ENCODE measurements around the gene TTI1. TPM values are rescaled to one million over a fixed set of nuclear protein-coding genes. Genes with fewer than 3 reads are reported as not detected.

TTI1 gene
- polyA plus RNA-seq, 1 of the 3 experiments (the other 2 are of a cell fraction): 15.6 TPM

GRCh38 chr20:38021087-38021772 lies 12.0 kb downstream of the TTI1 start:
- Histone ChIP-seq H3K27me3 (ENCODE audit: insufficient read depth) (no peaks in the 10 kb centered on the region), H2AFZ (ENCODE audit: low read depth) (no peak overlapping the region), H3K4me3 (ENCODE audit: low read depth in 2 of 2, low read length in 1 of 2) (no peak overlapping the region), H3K27ac (ENCODE audit: low read depth in 2 of 2, low read length in 1 of 2) (no peak overlapping the region), H4K20me1 (ENCODE audit: insufficient read depth) (0 out of 2 replicates have a peak, but pooled peaks cover 17% of the 10 kb centered on the region), H3K36me3 (replicated peaks in 1 of 2; ENCODE audit: control insufficient read depth in 1 of 2, insufficient read depth in 2 of 2, low read length in 1 of 2) (peaks cover 30 to 41% of the 10 kb centered on the region in 2 experiments), H3K9ac (no peak overlapping the region), H3K79me2 (ENCODE audit: insufficient read depth) (peaks cover 72% of the 10 kb centered on the region), H3K9me2 (no peaks in the 10 kb centered on the region), H3F3A (replicated peaks; ENCODE audit: insufficient read depth) (no peaks in the 10 kb centered on the region), H3K4me1 (ENCODE audit: control insufficient read depth in 1 of 2, insufficient read depth in 2 of 2, low read depth in 1 of 2, low read length in 1 of 2) (no peaks in the 10 kb centered on the region; a peak in 2 of 4 replicates), H3K9me3 (peaks cover 15% of the 10 kb centered on the region), H3K4me2 (no peak overlapping the region)
- ChIA-PET CTCF (interaction anchor here (0.8 to 1.6 kb wide), 4 partner anchors 8 to 457 kb away, joined by 3 to 5 read pairs (median 4); no protein-coding TSS in a partner anchor), POLR2A (interaction anchor here (1.1 kb wide), 1 partner anchor 12 kb away, joined by 3 read pairs; the partner anchor contains the start of gene TTI1)
- no peak for DNase-seq
- no peak for TF ChIP-seq FOXM1 (IDR thresholded peaks at IDR 0.05; ENCODE audit: low read depth)
- TF ChIP-seq USF2 (IDR thresholded peaks at IDR 0.05; ENCODE audit: borderline replicate concordance, low read depth, low read length): no peak
- no peak for TF ChIP-seq PBX3 (IDR thresholded peaks at IDR 0.05)
- no peak for TF ChIP-seq TAF1 (IDR thresholded peaks at IDR 0.05; ENCODE audit: borderline replicate concordance, low read depth, low read length)
- no peak for TF ChIP-seq RCOR1 (IDR thresholded peaks at IDR 0.05; ENCODE audit: low read length)
- no peak for TF ChIP-seq MAX (IDR thresholded peaks at IDR 0.05; ENCODE audit: low read depth)
- no peak for TF ChIP-seq EZH2phosphoT487 (IDR thresholded peaks at IDR 0.05; ENCODE audit: borderline replicate concordance, low read depth)
- TF ChIP-seq GATA2 (CRISPR knock-in tag; IDR thresholded peaks at IDR 0.05): no peak
- WGBS (ENCODE audit: low lambda C conversion rate): 62% methylated on average over 2 of the region's 2 CpGs

GRCh38 chr20:38018385-38018784 lies 14.9 kb downstream of the TTI1 start:
- Histone ChIP-seq H3K79me2 (ENCODE audit: insufficient read depth) (peaks cover 53% of the 10 kb centered on the region), H3K36me3 (replicated peaks in 1 of 2; ENCODE audit: control insufficient read depth in 1 of 2, insufficient read depth in 2 of 2, low read length in 1 of 2) (peaks cover 50 to 54% of the 10 kb centered on the region in 2 experiments), H3K27me3 (ENCODE audit: insufficient read depth) (no peaks in the 10 kb centered on the region), H3K4me1 (ENCODE audit: control insufficient read depth in 1 of 2, insufficient read depth in 2 of 2, low read depth in 1 of 2, low read length in 1 of 2) (no peaks in the 10 kb centered on the region; a peak in 2 of 4 replicates), H3K4me3 (ENCODE audit: low read depth in 2 of 2, low read length in 1 of 2) (no peak overlapping the region), H4K20me1 (ENCODE audit: insufficient read depth) (0 out of 2 replicates have a peak, but pooled peaks cover 7% of the 10 kb centered on the region), H3K9me3 (peaks cover 15% of the 10 kb centered on the region), H3K4me2 (no peak overlapping the region), H3K9me2 (no peaks in the 10 kb centered on the region), H3K27ac (ENCODE audit: low read depth in 2 of 2, low read length in 1 of 2) (no peak overlapping the region), H3K9ac (no peak overlapping the region), H3F3A (replicated peaks; ENCODE audit: insufficient read depth) (no peaks in the 10 kb centered on the region), H2AFZ (ENCODE audit: low read depth) (no peak overlapping the region)
- ChIA-PET CTCF (interaction anchor here (1.4 to 1.7 kb wide), 2 partner anchors 25 to 203 kb away, joined by 4 to 6 read pairs; no protein-coding TSS in a partner anchor), POLR2A (no interaction called here)
- 97% methylated on average over 2 of the region's 2 CpGs for WGBS (ENCODE audit: low lambda C conversion rate)
- no peak for DNase-seq
- TF ChIP-seq SIN3A (IDR thresholded peaks at IDR 0.05; ENCODE audit: borderline replicate concordance, low read depth, low read length) (no peak), NRF1 (IDR thresholded peaks at IDR 0.05; ENCODE audit: low read depth, low read length) (no peak), RFX5 (IDR thresholded peaks at IDR 0.05; ENCODE audit: low read length) (no peak), RXRA (IDR thresholded peaks at IDR 0.05; ENCODE audit: borderline replicate concordance, low read depth) (no peak), YY1 (IDR thresholded peaks at IDR 0.05; ENCODE audit: low read depth) (no peak), USF2 (IDR thresholded peaks at IDR 0.05; ENCODE audit: borderline replicate concordance, low read depth, low read length) (no peak), FOXJ3 (CRISPR knock-in tag; IDR thresholded peaks at IDR 0.05) (no peak), MEF2A (IDR thresholded peaks at IDR 0.05; ENCODE audit: borderline replicate concordance, low read depth) (no peak), TCF12 (IDR thresholded peaks at IDR 0.05) (no peak), ZBTB33 (IDR thresholded peaks at IDR 0.05; ENCODE audit: borderline replicate concordance, low read depth) (no peak), RAD21 (IDR thresholded peaks at IDR 0.05; ENCODE audit: low read length) (no peak), USF1 (IDR thresholded peaks at IDR 0.05; ENCODE audit: borderline replicate concordance, low read depth) (no peak), JUND (IDR thresholded peaks at IDR 0.05) (no peak), POLR2AphosphoS5 (IDR thresholded peaks at IDR 0.05; ENCODE audit: low read depth, low read length) (no peak)
